Thyroid gland (tissue), 4 donors: Measurements from ENCODE around the gene LOXHD1. TPM values are rescaled to one million over a fixed set of nuclear protein-coding genes. Genes with fewer than 3 reads are reported as not detected.

ENCODE experiments used
- DNase-seq, 2 donors: peaks; one replicate each; pipeline ENCODE4 v3.0.0-alpha.2; 2019
- H3K27ac ChIP-seq, 3 donors: fragments of 200-600 bp; sonication (generic); 1 replicate in 2 of 3; 2 replicates in 1 of 3; pipeline ENCODE4 v1.5.1; 2016 to 2019; ENCODE audit warnings: mild to moderate bottlenecking in 1 of 3, moderate library complexity in 1 of 3
- H3K27me3 ChIP-seq: fragments of 200-600 bp; sonication (generic); one replicate; pipeline ENCODE4 v1.5.1; 2019
- H3K36me3 ChIP-seq, 2 donors: fragments of 200-600 bp; sonication (generic); one replicate each; pipeline ENCODE4 v1.5.1; 2016 to 2019
- H3K4me1 ChIP-seq, 2 donors: fragments of 200-600 bp; sonication (generic); one replicate each; pipeline ENCODE4 v1.5.1; 2017 to 2019
- H3K4me3 ChIP-seq, 3 donors: fragments of 200-600 bp; sonication (generic); replicated peaks in 1 of 3; 1 replicate in 2 of 3; 2 replicates in 1 of 3; pipeline ENCODE4 v1.5.1; 2016; ENCODE audit warnings: mild to moderate bottlenecking in 1 of 3
- H3K9me3 ChIP-seq: fragments of 200-600 bp; sonication (generic); one replicate; pipeline ENCODE4 v1.5.1; 2017
- CTCF ChIP-seq, 6 experiments: fragments of 200-600 bp in 3 of 6; fragments of 450-650 bp in 3 of 6; sonication (generic) in 3 of 6; IDR thresholded peaks; one replicate each; pipeline ENCODE4 v1.5.1; 2016 to 2019; ENCODE audit warnings: antibody characterized with exemption in 6 of 6, mild to moderate bottlenecking in 2 of 6, inconsistent platforms in 1 of 6, moderate library complexity in 1 of 6
- POLR2A ChIP-seq, 2 donors: fragments of 450-650 bp; IDR thresholded peaks; one replicate each; pipeline ENCODE4 v1.6.1; 2017; ENCODE audit warnings: antibody characterized with exemption in 2 of 2, mild to moderate bottlenecking in 2 of 2, moderate library complexity in 1 of 2
- WGBS, 2 donors: methylation state at CpG; one replicate each; pipeline ENCODE4 v1.1.5; 2017; 5-methylcytosine and 5-hydroxymethylcytosine counted together
- intact Hi-C: fragments of 100-400 bp; cut with DNase I; formaldehyde crosslinking; loops from one replicate; pipeline ENCODE4 v1.15.1; 2023
- total RNA-seq, 4 donors: library from RNA; depleted of rRNA; stranded (reverse); fragments of >200 nt; gene quantifications; one replicate each; pipeline ENCODE4 v1.2.3, GENCODE V29; 2016

Gene LOXHD1
- total RNA-seq, 4 donors from 2014 or later = 0.11 to 0.83 (median 0.32) TPM

GRCh38 chr18:46469186-46469915 is 187.7 kb downstream of the LOXHD1 start:
- intact Hi-C loops = no loop called here
- H3K27me3 ChIP-seq = no peaks in the 10 kb centered on the region

GRCh38 chr18:46468426-46469180 is 188.4 kb downstream of the LOXHD1 start:
- H3K27me3 ChIP-seq = no peaks in the 10 kb centered on the region
- no peak overlapping the region for H3K4me3 ChIP-seq
- intact Hi-C loops = no loop called here
- WGBS, 2 donors = 85 to 87% methylated on average over 11 of the region's 11 CpGs
- no peaks in the 10 kb centered on the region for H3K4me1 ChIP-seq
- no peak for DNase-seq
- no peaks in the 10 kb centered on the region for H3K9me3 ChIP-seq
- H3K27ac ChIP-seq = no peak overlapping the region
- TF ChIP-seq CTCF (IDR thresholded peaks at IDR 0.05) (no peak), POLR2A (IDR thresholded peaks at IDR 0.05) (no peak)
- H3K36me3 ChIP-seq = no peaks in the 10 kb centered on the region

More at GRCh38 chr18:46469186-46469915, 187.7 kb downstream of the LOXHD1 start:
- no peaks in the 10 kb centered on the region for H3K4me1 ChIP-seq
- 77 to 79% methylated on average over 3 of the region's 3 CpGs for WGBS, 2 donors
- H3K4me3 ChIP-seq = no peak overlapping the region
- no peaks in the 10 kb centered on the region for H3K9me3 ChIP-seq
- TF ChIP-seq CTCF (IDR thresholded peaks at IDR 0.05) = no peak
- no peak for TF ChIP-seq POLR2A (IDR thresholded peaks at IDR 0.05)
- H3K36me3 ChIP-seq = no peaks in the 10 kb centered on the region
- no peak overlapping the region for H3K27ac ChIP-seq
- DNase-seq = peak; percentile 41 to 49

GRCh38 chr18:46466234-46467160 is 190.5 kb downstream of the LOXHD1 start:
- intact Hi-C loops = no loop called here
- H3K36me3 ChIP-seq = no peaks in the 10 kb centered on the region
- H3K27ac ChIP-seq = no peak overlapping the region
- no peak for DNase-seq
- H3K9me3 ChIP-seq = no peaks in the 10 kb centered on the region
- H3K4me3 ChIP-seq = no peak overlapping the region
- 59 to 71% methylated on average over 6 to 7 of the region's 9 CpGs for WGBS, 2 donors
- TF ChIP-seq CTCF (IDR thresholded peaks at IDR 0.05) (no peak), POLR2A (IDR thresholded peaks at IDR 0.05) (no peak)
- no peaks in the 10 kb centered on the region for H3K27me3 ChIP-seq
- H3K4me1 ChIP-seq = no peaks in the 10 kb centered on the region

- intact Hi-C loops = no loop called here
- Histone ChIP-seq H3K36me3 (no peaks in the 10 kb centered on the region), H3K27me3 (no peaks in the 10 kb centered on the region), H3K9me3 (no peaks in the 10 kb centered on the region), H3K4me3 (no peak overlapping the region), H3K27ac (no peak overlapping the region), H3K4me1 (no peaks in the 10 kb centered on the region)
- peak in 1 of 6 experiments; percentile 17 for TF ChIP-seq CTCF (IDR thresholded peaks at IDR 0.05)
- no peak for TF ChIP-seq POLR2A (IDR thresholded peaks at IDR 0.05)
- 69 to 83% methylated on average over 8 of the region's 8 CpGs for WGBS, 2 donors
- DNase-seq = no peak
Observed at GRCh38 chr18:46464926-46465655, 191.9 kb downstream of the LOXHD1 start.
